ENCODE measurements around the gene SLC7A1.

Gene SLC7A1

DNA sequence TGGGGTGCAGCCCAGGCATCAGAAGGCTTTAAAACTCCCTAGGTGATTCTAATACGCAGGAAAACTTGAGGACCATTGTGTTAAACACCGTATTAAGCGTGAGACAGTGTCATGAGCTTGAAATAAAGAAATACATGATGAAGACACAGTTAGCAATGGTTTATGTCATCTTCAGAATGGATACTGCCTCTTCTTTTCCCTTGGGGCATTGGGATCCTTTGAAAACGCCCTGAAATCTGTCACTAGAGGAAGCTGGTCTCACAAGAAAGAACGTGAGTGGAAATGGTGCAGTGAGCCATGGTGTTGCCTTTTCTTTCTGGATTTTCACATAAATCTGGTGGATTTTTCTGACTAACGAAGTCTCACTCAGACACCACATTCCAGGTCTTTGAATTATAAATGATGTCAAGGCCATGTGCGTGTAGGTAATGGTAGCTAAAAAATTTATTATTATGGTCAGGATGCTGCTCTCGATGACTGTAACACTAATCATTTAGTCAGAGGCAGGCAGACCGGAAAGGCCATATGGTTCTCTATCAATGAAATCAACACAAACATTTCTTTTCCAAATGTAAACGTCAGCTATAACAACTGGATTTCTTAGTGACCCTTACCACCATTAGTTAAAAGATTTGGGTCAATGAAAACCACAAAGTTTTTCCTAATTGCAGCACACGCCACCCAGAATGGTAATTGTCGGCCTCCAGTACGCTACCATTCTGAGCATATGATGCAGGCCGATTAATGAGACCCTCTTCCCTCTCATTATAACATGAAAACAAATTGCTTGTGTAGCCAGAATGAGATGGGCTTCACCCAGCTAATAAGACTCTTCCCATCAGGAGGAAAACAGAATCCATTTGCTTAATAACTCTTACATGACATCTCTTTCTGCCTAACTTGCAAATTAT, 105.6 kb downstream of the SLC7A1 start:
- TF ChIP-seq, protein P1, sequence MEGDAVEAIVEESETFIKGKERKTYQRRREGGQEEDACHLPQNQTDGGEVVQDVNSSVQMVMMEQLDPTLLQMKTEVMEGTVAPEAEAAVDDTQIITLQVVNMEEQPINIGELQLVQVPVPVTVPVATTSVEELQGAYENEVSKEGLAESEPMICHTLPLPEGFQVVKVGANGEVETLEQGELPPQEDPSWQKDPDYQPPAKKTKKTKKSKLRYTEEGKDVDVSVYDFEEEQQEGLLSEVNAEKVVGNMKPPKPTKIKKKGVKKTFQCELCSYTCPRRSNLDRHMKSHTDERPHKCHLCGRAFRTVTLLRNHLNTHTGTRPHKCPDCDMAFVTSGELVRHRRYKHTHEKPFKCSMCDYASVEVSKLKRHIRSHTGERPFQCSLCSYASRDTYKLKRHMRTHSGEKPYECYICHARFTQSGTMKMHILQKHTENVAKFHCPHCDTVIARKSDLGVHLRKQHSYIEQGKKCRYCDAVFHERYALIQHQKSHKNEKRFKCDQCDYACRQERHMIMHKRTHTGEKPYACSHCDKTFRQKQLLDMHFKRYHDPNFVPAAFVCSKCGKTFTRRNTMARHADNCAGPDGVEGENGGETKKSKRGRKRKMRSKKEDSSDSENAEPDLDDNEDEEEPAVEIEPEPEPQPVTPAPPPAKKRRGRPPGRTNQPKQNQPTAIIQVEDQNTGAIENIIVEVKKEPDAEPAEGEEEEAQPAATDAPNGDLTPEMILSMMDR (conservative IDR thresholded peaks at IDR 0.05), result no peak
- no peak for TF ChIP-seq ZFX (IDR thresholded peaks at IDR 0.05)
- H3K27ac ChIP-seq, result no peak overlapping the region

DNA sequence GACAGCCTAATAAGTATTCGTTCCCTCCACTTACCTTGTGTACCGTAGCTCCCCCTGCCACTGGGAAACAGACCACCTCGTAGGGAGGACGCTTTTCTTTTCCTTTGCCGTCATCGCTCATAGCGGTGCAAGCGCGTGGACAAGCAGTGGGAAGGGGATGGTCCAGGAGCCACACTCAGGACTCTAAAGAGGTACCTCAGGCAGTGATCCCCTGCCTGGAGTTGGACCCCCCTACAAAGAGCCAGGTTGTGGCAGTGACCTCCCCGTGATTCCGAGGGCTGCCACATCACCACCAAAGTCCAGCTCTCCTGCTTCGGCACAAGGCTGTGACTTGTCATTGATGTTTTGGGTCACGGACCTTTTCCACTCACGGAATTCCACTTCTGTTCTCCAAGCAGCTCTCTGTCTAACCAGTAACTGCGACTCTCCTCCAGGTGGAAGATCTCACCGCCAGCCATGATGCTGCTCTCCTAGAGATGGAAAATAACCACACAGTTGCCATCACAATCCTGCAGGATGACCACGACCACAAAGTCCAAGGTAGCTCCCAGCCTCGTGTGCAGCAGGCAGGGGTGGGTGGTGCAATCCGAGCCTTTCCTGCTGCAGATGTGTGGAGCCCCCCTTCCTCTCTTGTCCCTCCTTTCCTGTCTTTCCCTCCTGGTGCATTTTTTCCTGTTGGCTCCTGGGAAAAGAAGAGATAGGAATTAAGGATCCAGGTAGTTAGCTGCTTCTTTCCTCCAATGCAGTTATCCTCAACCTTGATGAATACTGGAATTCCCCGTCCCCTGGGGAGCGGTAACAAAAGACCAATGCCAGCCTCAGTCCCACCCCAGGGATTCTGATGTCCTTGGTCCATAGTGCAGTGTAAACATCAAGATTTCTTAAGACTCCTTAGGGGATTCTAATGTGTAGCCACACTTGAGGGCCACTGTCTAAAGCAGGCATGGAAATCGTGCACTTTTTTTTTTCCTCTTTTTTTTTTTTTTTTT, 107.7 kb downstream of the SLC7A1 start:
- no peak overlapping the region for H3K27ac ChIP-seq
- TF ChIP-seq, protein P1 (conservative IDR thresholded peaks at IDR 0.05), result no peak
- TF ChIP-seq ZFX (IDR thresholded peaks at IDR 0.05), result no peak

DNA sequence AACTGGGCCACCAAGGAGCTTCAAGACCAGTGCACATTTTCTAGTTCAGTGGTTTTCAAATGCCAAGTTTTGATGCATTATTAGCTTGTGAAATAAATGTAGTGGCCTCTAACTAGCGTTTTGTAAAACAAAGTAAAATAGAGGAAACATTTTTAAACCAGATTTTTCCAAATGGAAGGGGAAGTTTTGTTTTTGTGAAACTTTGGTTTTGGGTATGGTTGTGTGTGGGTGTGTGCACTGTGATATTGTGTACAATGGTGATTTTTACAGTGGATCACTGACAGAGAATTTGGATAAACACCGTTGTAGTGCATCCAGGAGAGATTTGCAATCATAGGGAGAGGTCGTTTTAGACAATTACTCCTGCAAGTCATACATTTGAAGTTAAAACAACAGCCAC, 108.9 kb downstream of the SLC7A1 start:
- TF ChIP-seq, protein P1 (conservative IDR thresholded peaks at IDR 0.05), result no peak
- TF ChIP-seq ZFX (IDR thresholded peaks at IDR 0.05), result no peak
- no peak overlapping the region for H3K27ac ChIP-seq

DNA sequence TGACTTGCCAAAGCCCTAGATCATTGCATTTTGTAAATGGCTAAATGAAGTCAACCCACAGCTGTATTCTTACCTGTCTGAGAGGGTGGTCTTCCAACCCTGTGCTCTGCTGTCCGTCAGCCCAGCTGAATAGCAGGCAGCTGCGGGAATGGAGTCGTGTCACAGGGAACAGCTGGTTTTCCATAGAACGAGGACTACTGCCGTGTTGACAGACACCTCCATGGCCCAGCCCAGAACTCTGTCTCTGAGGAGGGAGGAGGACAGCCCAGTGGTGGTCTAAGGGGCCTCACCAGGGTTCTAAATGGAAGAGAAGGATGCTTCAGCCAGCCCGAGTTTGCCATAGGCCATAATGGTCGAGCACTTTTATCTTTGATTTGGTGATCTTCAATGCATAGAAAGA, 110.7 kb downstream of the SLC7A1 start:
- H3K27ac ChIP-seq, result no peak overlapping the region
- TF ChIP-seq, protein P1 (conservative IDR thresholded peaks at IDR 0.05), result no peak
- TF ChIP-seq ZFX (IDR thresholded peaks at IDR 0.05), result no peak

DNA sequence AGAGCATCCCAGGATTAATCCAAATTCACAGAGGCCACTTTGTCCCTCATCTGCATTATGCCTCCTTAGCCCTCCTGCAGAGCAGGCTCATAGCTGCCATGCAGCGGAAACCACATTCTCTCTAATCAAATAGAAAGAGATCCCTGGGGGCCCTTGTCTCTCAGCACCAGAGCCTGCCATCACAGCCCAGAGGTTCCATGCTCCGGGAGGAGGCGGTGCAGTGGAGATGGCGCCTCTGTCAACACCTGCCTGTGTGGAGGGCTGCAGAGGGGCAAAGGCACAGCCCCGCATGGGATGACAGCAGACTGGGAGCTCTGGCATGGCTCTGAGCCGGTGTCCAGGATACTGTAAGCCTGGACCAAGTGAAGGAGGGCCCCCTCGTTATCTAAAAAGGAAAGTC, 111.3 kb downstream of the SLC7A1 start:
- no peak overlapping the region for H3K27ac ChIP-seq
- TF ChIP-seq, protein P1 (conservative IDR thresholded peaks at IDR 0.05), result no peak
- no peak for TF ChIP-seq ZFX (IDR thresholded peaks at IDR 0.05)

DNA sequence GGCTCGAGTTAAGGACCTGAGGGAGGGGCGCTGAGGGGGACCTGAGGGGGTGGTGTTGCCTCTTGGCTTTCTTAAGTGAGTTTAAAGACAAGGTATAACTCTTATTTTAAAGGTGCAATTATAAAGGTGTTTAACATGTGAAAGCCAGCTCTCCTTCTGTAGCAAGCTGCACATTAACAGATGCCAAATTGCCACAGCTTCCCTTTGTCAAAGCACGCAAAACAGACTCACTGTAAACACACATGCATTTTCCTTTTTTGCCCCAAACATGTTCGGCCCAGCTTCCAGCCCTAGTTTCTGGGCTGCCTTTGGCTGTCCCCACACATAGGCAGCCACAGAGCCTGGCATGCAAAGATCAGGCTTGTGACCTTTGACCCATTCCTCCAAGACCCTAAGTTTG, 111.9 kb downstream of the SLC7A1 start:
- TF ChIP-seq, protein P1 (conservative IDR thresholded peaks at IDR 0.05), result no peak
- no peak for TF ChIP-seq ZFX (IDR thresholded peaks at IDR 0.05)
- H3K27ac ChIP-seq, result no peak overlapping the region

Measured in C4-2B (cell line).